IPS DF 4.7 (cell line): ENCODE measurements around the gene HOXA2.

Experiments
- DNase-seq: peaks from one replicate; pipeline ENCODE4 v3.0.0-alpha.2; 2013; ENCODE audit warnings: low spot score; ENCODE audit errors: extremely low read depth

The HOXA2 gene

DNA sequence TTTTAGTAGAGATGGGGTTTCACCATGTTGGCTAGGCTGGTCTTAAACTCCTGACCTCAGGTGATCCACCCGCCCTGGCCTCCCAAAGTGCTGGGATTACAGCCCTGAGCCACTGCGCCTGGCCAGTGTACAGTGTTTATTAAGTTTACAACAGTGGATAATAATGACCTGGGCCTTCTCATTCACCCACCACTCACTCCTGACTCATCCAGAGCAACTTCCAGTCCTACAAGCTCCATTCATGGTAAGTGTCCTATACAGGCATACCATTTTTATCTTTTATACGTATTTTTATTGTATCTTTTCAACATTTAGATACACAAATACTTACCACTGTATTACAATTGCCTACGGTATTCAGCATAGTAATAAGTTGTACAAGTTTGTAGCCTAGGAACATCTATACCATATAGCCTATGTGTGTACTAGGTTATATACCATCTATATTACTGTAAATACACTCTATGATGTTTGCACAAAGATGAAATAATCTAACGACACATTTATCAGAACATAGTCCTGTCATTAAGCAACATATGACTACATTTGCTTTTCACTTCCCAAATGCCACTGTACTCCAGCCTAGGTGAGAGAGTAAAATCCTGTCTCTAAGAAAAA is 23.8 kb downstream of the HOXA2 start:
- DNase-seq = no peak

DNA sequence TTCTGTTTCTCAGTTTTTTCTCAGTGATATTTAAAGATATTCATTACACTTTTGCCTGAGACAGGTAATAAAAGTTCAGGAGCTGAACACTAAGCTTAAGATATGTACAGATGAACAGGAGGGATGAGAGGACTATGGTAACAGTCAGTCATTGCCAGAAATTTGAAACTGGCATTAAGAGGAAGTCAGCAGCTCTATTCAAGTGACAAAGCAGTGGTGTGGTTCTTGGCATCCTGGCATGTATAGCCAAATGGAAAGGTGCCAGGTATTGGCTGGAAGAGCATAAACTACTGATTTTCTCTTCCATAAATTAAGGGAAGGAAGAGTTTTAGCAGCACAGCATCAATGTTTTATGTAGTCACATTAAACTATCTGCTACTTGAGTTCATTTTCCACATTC is 29.4 kb downstream of the HOXA2 start:
- DNase-seq = no peak

DNA sequence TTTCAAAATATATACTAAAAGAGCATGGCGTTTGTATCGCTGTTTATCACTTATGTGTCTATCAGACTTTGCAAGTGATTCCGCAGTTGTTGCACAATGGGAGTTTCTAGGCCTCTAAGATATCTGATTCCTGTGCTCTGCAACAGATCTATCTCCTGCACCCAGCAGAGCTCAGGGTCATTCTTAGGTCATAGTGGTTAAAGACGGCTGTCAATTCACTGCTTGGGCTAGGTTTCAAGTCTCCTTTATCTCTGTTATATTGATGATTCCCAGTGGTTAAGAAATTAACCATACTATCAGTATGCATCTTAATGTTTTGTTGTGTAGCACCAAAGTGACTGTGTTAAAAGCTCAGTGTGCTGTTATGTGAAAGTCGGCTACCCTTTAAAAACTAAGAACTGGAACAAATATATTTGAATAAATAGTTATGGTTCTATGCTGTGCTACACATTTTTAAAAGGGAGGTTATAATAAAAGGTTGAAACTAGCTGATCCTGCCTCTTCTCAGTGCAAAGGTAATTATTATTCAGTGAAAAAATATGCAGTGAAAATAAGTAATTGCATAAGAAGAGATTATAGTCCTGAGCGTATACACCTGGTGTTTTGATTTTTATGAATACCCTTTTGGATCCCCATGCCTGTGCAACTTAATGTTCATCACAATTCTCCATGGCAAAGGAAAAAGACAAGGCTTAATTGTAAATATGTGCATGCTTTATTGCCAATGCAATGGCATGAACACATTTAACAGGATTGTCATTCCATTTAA is 30.7 kb downstream of the HOXA2 start:
- DNase-seq = no peak

DNA sequence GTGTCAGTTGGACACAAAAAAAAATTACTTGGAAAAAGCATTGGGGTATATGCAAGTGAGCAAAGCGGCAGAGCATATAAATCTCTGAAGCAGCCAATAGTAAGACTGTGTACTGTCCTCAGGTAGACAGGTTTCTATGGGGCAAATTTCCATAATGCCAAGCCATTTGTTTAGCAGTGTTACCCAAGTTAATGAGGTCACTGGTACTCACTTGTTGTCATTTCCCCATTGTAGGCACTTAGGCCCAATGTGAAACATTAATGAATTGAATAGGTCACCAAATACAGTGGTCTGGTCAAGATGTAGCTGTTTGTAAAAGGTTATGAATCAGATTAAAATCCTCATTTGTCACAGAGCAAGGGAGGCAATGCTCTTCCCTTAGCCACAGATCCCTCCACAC is 34.2 kb downstream of the HOXA2 start:
- no peak for DNase-seq

DNA sequence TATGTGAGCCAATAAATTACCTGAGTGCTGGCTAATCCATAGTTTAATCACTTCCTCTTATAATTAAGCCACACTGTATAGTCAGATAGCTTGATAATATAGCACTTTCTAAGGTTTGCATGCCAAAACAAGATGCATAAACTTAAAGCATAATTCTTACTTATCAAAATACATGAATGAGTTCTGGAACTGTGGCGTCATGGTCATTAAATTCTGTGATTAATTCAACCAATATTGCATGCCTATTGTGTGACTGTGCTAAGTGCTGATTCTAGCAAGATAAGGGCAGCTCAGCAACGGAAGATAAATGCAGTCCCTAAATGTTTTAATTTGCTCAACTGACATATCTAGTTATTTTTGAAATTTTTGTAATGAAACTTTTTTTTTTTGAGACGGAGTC is 36.3 kb downstream of the HOXA2 start:
- DNase-seq = no peak

DNA sequence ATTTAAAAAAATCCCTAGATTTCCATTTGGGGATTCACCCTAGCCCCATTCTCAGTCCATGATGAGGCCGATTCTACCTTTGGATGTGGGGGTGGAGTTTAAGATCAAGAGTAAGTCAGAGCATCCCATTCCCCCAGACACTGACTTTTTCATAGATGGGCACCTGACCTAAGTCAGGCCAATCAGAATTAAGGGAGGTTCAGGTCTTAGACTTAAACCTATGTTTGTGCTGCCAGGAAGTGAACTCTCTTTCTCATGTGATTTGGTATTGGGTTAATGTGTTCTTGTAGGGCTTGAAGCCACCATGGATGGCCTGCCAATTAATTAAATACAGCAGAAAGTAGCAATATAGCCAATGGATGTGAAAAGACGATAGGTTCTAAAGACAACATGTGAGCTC is 36.8 kb downstream of the HOXA2 start:
- no peak for DNase-seq

DNA sequence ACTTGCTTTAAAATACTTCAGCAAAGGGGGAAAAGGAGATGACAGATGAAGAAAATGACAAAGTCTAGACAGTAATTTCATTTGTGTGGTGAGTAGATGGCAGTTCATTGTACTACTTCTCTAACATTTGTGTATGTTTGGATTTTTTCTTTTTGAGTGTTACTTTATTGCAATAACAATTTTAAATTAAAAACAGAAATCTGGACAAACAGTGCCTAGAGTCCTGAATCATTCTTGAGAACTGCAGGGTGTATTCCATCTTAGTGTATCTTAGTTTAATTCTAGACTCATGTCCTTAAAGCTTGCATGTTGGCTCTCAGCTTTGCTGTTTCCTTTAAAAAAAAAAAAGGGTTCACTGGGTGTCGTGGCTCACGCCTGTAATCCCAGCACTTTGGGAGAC is 37.8 kb downstream of the HOXA2 start:
- DNase-seq = no peak

DNA sequence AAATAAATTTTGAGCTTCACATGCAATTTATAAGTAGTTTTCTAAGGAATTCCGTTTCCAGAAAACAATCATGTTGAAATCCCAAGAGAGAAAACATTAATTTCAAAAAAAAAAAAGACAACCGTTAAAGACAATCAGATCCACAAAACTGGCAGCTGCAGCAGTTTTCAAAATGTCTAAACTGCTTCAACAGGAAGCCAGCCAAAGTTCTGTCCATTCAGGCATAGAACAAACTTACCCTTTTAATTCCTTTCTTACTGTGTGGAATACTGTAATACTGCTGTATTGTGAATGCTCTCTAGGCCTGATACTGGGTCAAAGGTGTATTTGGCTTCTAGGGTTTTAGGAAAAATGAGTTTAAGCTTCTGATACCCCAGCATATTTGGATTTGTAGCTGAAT is 38.3 kb downstream of the HOXA2 start:
- no peak for DNase-seq

DNA sequence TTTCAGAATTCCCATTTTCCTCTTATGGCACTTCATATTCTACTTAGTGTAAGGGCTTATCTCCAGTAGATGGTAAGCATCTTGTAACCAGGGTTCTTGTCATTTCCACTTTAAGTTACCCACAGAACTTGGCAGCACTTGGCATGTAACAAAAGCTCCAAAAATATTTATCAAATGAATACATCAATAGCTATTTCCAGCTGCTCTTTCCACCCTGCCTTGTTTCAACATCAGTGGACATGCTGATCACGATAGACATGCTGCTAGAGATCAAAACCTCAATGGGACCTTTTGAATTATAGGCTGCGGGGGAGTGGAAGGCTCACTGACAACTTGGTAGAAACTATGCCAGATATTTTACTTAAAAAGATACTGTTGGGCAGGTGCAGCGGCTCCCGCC is 39.5 kb downstream of the HOXA2 start:
- DNase-seq = no peak

DNA sequence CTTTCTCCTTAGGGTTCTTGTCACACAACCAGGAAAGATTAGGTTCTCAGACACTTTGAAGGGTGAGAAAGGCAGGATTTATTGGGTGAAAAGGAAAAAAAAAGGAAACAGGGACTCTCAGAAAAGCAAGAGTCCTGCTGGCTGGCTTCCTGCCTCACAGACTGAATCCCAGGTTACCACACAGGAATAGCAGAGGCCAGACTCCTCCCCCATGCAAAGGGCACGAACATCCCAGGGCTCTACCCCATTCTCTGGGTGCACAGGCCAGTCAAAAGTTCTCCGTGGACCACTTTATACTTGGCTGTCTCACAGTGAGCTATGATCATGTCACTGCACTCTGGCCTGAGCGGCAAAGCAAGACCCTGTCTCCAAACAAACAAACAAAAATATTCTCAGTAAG is 49.3 kb downstream of the HOXA2 start:
- DNase-seq = no peak

DNA sequence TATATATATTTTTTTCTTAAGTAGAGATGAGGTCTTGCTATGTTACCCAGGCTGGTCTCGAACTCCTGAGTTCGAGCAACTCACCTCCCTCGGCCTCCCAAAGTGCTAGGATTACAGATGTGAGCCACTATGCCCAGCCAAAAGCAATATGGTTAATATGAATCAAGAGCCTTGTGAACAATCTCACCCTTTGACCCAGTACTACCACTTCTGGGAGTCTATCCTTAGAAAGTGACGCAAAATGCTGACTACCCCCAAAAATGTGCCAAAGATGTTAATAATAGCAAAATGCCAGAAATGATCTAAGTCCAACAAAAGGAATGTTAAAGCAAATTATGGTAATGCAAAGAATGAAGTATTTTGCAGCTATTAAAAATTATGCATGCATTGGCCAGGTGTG is 51.0 kb downstream of the HOXA2 start:
- DNase-seq = no peak
